Measurements from ENCODE around the gene DOCK9.

The DOCK9 gene

GRCh38 chr13:98994896-98995295 is 17.0 kb upstream of the DOCK9 start:
- H3K4me3 ChIP-seq (ENCODE audit: low read length), result no peak overlapping the region
- H3K27me3 ChIP-seq (ENCODE audit: control insufficient read depth, insufficient read depth, low read length), result no peaks in the 10 kb centered on the region
- H3K9ac ChIP-seq (ENCODE audit: low read length), result no peak overlapping the region
- H3K36me3 ChIP-seq (ENCODE audit: control insufficient read depth, insufficient read depth, low read length), result no peaks in the 10 kb centered on the region
- H3K9me3 ChIP-seq (ENCODE audit: control insufficient read depth, low read length), result no peaks in the 10 kb centered on the region
- H3K4me1 ChIP-seq (ENCODE audit: control insufficient read depth, insufficient read depth, low read length), result no peaks in the 10 kb centered on the region

- Histone ChIP-seq H3K36me3 (ENCODE audit: control insufficient read depth, insufficient read depth, low read length) (no peaks in the 10 kb centered on the region), H3K4me3 (ENCODE audit: low read length) (no peak overlapping the region), H3K4me1 (ENCODE audit: control insufficient read depth, insufficient read depth, low read length) (no peaks in the 10 kb centered on the region), H3K27me3 (ENCODE audit: control insufficient read depth, insufficient read depth, low read length) (no peaks in the 10 kb centered on the region), H3K9ac (ENCODE audit: low read length) (no peak overlapping the region), H3K9me3 (ENCODE audit: control insufficient read depth, low read length) (no peaks in the 10 kb centered on the region)
These were observed 16.2 kb upstream of the DOCK9 start for GRCh38 chr13:98994080-98994479.

DNA sequence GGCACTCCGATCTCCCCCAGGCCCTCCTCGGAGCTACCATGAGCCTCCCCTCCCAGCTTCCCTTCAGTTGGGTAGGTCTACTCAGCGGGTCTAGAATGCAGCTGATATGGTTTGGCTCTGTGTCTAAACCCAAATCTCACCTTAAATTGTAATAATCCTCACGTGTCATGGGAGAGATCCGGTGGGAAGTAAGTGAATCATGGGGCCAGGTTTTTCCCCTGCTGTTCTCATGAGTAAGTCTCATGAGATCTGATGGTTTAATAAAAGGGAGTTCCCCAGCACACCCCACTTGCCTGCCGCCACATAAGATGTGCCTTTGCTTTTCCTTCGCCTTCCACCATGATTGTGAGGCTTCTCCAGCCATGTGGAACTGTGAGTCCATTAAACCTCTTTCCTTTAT is 14.5 kb upstream of the DOCK9 start:
- H3K4me1 ChIP-seq (ENCODE audit: control insufficient read depth, insufficient read depth, low read length), result no peaks in the 10 kb centered on the region
- no peaks in the 10 kb centered on the region for H3K27me3 ChIP-seq (ENCODE audit: control insufficient read depth, insufficient read depth, low read length)
- no peaks in the 10 kb centered on the region for H3K36me3 ChIP-seq (ENCODE audit: control insufficient read depth, insufficient read depth, low read length)

DNA sequence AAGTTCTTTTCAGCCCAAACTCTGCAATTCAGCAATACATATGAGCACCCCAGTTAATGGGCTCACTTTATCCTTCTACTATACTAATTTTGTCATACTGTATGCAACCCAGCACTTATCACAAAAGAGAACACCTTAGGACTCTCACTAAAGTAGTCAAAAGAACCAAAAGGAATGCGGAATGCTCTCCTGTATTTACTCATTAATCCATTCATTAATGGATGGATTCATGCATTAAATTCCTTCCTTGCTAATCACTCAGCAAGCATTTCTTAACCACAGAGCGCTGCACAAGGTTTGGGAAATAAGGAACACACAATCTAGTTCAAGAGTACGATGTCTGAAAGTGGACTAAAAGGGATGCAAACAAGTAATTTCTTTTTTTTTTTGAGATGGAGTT is 12.8 kb upstream of the DOCK9 start:
- Histone ChIP-seq H3K9ac (ENCODE audit: low read length) (no peak overlapping the region), H3K4me1 (ENCODE audit: control insufficient read depth, insufficient read depth, low read length) (peaks cover 8% of the 10 kb centered on the region), H3K36me3 (ENCODE audit: control insufficient read depth, insufficient read depth, low read length) (no peaks in the 10 kb centered on the region), H3K4me3 (ENCODE audit: low read length) (no peak overlapping the region), H3K27me3 (ENCODE audit: control insufficient read depth, insufficient read depth, low read length) (no peaks in the 10 kb centered on the region), H3K9me3 (ENCODE audit: control insufficient read depth, low read length) (no peaks in the 10 kb centered on the region)

More for the DNA sequence above, 14.5 kb upstream of the DOCK9 start:
- Histone ChIP-seq H3K9ac (ENCODE audit: low read length) (no peak overlapping the region), H3K9me3 (ENCODE audit: control insufficient read depth, low read length) (no peaks in the 10 kb centered on the region), H3K4me3 (ENCODE audit: low read length) (no peak overlapping the region)

DNA sequence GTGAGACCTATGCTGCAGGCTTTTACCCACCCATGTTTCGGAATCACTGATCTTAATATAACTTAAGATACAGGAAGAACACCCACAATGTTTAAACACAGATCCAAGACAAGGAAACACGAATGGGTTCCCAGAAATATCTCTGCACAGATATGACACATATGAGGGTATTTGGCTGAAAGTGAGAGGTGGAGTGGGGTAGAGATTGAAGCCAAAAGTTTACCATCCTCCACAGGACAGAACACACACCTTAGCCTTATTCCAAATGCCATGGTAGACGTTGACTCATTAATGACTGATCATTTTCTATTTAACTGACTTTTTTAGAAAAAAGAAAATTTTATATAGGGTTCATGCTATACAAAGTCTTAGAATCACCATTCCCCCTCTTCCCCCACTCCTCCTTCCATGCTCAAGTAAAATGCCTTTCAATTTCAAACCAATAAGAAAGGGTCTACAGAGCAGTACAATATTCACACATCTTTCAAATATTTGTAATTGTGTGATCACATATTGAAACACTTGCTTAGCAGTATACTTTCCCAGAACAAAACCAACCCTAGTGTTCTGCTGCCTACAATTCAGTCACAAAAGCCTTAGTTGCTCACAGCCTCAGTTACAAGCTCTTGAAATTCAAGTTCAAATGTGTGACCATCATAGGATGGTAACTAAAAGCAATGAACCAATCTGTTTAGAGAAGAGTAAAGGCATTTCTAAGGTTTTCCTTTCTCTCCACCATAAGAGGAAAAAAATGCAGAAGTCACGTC is 11.8 kb upstream of the DOCK9 start:
- Histone ChIP-seq H3K27me3 (ENCODE audit: control insufficient read depth, insufficient read depth, low read length) (no peaks in the 10 kb centered on the region), H3K4me3 (ENCODE audit: low read length) (no peak overlapping the region), H3K9ac (ENCODE audit: low read length) (no peak overlapping the region), H3K36me3 (ENCODE audit: control insufficient read depth, insufficient read depth, low read length) (no peaks in the 10 kb centered on the region), H3K4me1 (ENCODE audit: control insufficient read depth, insufficient read depth, low read length) (peaks cover 8% of the 10 kb centered on the region), H3K9me3 (ENCODE audit: control insufficient read depth, low read length) (no peaks in the 10 kb centered on the region)

DNA sequence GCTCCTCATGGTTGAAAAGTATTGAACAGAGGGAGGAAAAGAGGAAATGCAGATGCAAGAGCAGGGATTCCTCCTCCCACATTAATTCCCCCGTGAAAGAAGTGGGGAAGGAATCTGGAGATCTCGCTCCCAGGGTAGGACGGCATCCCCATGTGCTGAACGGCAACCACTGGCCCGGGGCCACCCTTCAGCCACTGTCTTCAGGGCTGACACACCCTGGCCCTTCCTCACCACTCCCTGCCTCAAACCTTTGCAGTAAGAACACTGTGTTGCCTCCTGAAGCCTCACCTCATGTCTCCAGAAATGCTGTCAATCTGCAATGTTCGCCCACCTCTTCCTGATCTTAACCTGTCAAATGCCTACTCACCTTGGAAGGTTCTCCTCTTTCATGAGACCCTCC is 10.9 kb upstream of the DOCK9 start:
- Histone ChIP-seq H3K4me1 (ENCODE audit: control insufficient read depth, insufficient read depth, low read length) (peaks cover 16% of the 10 kb centered on the region), H3K9me3 (ENCODE audit: control insufficient read depth, low read length) (no peaks in the 10 kb centered on the region), H3K27me3 (ENCODE audit: control insufficient read depth, insufficient read depth, low read length) (no peaks in the 10 kb centered on the region), H3K36me3 (ENCODE audit: control insufficient read depth, insufficient read depth, low read length) (no peaks in the 10 kb centered on the region), H3K9ac (ENCODE audit: low read length) (no peak overlapping the region), H3K4me3 (ENCODE audit: low read length) (no peak overlapping the region)

- H3K4me3 ChIP-seq (ENCODE audit: low read length), result no peak overlapping the region
- no peak overlapping the region for H3K9ac ChIP-seq (ENCODE audit: low read length)
- peaks cover 19% of the 10 kb centered on the region for H3K4me1 ChIP-seq (ENCODE audit: control insufficient read depth, insufficient read depth, low read length)
- H3K9me3 ChIP-seq (ENCODE audit: control insufficient read depth, low read length), result no peaks in the 10 kb centered on the region
- no peaks in the 10 kb centered on the region for H3K36me3 ChIP-seq (ENCODE audit: control insufficient read depth, insufficient read depth, low read length)
- H3K27me3 ChIP-seq (ENCODE audit: control insufficient read depth, insufficient read depth, low read length), result no peaks in the 10 kb centered on the region
These were observed 10.4 kb upstream of the DOCK9 start for GRCh38 chr13:98988277-98988676.

- Histone ChIP-seq H3K4me3 (ENCODE audit: low read length) (no peak overlapping the region), H3K27me3 (ENCODE audit: control insufficient read depth, insufficient read depth, low read length) (no peaks in the 10 kb centered on the region), H3K9me3 (ENCODE audit: control insufficient read depth, low read length) (no peaks in the 10 kb centered on the region), H3K9ac (ENCODE audit: low read length) (no peak overlapping the region), H3K4me1 (ENCODE audit: control insufficient read depth, insufficient read depth, low read length) (peaks cover 19% of the 10 kb centered on the region), H3K36me3 (ENCODE audit: control insufficient read depth, insufficient read depth, low read length) (no peaks in the 10 kb centered on the region)
These were observed 9.4 kb upstream of the DOCK9 start for GRCh38 chr13:98987275-98987674.

DNA sequence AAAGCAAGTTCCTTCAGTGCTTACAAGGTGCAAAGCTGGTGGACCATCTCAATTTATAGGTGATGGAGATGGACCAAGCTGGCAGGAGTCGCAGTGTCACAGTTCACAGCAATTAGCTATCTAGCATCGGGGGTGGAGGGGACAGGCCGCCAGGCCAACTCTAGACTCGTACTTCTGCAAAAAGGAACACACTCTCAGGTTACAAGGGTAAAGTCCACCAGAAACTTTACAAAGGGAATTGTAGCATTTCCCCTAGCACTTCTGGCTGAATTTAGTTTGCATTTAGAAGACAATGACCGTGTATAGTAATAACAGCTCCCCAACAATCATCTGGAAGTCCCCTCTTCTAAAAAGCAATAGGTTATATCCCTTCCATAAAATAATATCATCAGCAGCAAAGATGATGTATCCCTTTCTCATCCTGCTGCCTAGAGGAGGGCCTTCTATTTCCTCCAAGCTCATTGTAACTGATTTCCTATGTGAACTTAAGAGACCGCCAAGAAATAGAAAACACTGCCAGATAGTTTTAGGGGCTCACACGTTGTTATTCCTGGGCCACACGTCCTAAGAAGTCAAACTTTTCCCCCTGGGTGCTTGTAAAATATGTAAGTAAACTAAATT is 8.5 kb upstream of the DOCK9 start:
- H3K4me3 ChIP-seq (ENCODE audit: low read length), result no peak overlapping the region
- H3K9me3 ChIP-seq (ENCODE audit: control insufficient read depth, low read length), result no peaks in the 10 kb centered on the region
- no peaks in the 10 kb centered on the region for H3K27me3 ChIP-seq (ENCODE audit: control insufficient read depth, insufficient read depth, low read length)
- peaks cover 19% of the 10 kb centered on the region for H3K4me1 ChIP-seq (ENCODE audit: control insufficient read depth, insufficient read depth, low read length)
- no peak overlapping the region for H3K9ac ChIP-seq (ENCODE audit: low read length)
- H3K36me3 ChIP-seq (ENCODE audit: control insufficient read depth, insufficient read depth, low read length), result no peaks in the 10 kb centered on the region

- peaks cover 19% of the 10 kb centered on the region for H3K4me1 ChIP-seq (ENCODE audit: control insufficient read depth, insufficient read depth, low read length)
- H3K4me3 ChIP-seq (ENCODE audit: low read length), result no peak overlapping the region
- no peaks in the 10 kb centered on the region for H3K27me3 ChIP-seq (ENCODE audit: control insufficient read depth, insufficient read depth, low read length)
- H3K9me3 ChIP-seq (ENCODE audit: control insufficient read depth, low read length), result no peaks in the 10 kb centered on the region
- no peaks in the 10 kb centered on the region for H3K36me3 ChIP-seq (ENCODE audit: control insufficient read depth, insufficient read depth, low read length)
- H3K9ac ChIP-seq (ENCODE audit: low read length), result no peak overlapping the region
These were observed 7.7 kb upstream of the DOCK9 start for GRCh38 chr13:98985591-98985990.

- H3K4me1 ChIP-seq (ENCODE audit: control insufficient read depth, insufficient read depth, low read length), result peaks cover 19% of the 10 kb centered on the region
These were observed 7.1 kb upstream of the DOCK9 start for GRCh38 chr13:98984983-98985382.

GRCh38 chr13:98984118-98984517 is 6.3 kb upstream of the DOCK9 start:
- peaks cover 19% of the 10 kb centered on the region for H3K4me1 ChIP-seq (ENCODE audit: control insufficient read depth, insufficient read depth, low read length)
- H3K9me3 ChIP-seq (ENCODE audit: control insufficient read depth, low read length), result no peaks in the 10 kb centered on the region
- no peaks in the 10 kb centered on the region for H3K36me3 ChIP-seq (ENCODE audit: control insufficient read depth, insufficient read depth, low read length)
- H3K4me3 ChIP-seq (ENCODE audit: low read length), result no peak overlapping the region
- no peaks in the 10 kb centered on the region for H3K27me3 ChIP-seq (ENCODE audit: control insufficient read depth, insufficient read depth, low read length)
- H3K9ac ChIP-seq (ENCODE audit: low read length), result no peak overlapping the region

More at GRCh38 chr13:98984983-98985382, 7.1 kb upstream of the DOCK9 start:
- Histone ChIP-seq H3K27me3 (ENCODE audit: control insufficient read depth, insufficient read depth, low read length) (no peaks in the 10 kb centered on the region), H3K9ac (ENCODE audit: low read length) (no peak overlapping the region), H3K9me3 (ENCODE audit: control insufficient read depth, low read length) (no peaks in the 10 kb centered on the region), H3K4me3 (ENCODE audit: low read length) (no peak overlapping the region), H3K36me3 (ENCODE audit: control insufficient read depth, insufficient read depth, low read length) (no peaks in the 10 kb centered on the region)
